ENCODE results near the gene CCDC28B. TPM values are rescaled to one million over a fixed set of nuclear protein-coding genes. Genes with fewer than 3 reads are reported as not detected.

The CCDC28B gene
- total RNA-seq, 1 donor from 2014 or later, result 58.5 TPM

GRCh38 chr1:32219022-32219421, 18.6 kb downstream of the CCDC28B start:
- Histone ChIP-seq H3K27ac (ENCODE audit: low read depth, low read length) (no peak overlapping the region), H3K27me3 (ENCODE audit: control insufficient read depth in 3 of 3, insufficient read depth in 3 of 3, low read length in 3 of 3) (no peaks in the 10 kb centered on the region), H3K9me3 (ENCODE audit: control insufficient read depth in 3 of 3, low read length in 3 of 3) (no peaks in the 10 kb centered on the region), H3K9ac (ENCODE audit: low read depth in 1 of 3, low read length in 3 of 3) (no peak overlapping the region), H3K4me1 (ENCODE audit: control insufficient read depth in 3 of 3, insufficient read depth in 3 of 3, low read length in 3 of 3) (peaks cover 24 to 31% (median 28%) of the 10 kb centered on the region in 3 donors), H3K4me3 (ENCODE audit: low read length in 3 of 3) (no peak overlapping the region), H3K36me3 (ENCODE audit: control insufficient read depth in 3 of 3, insufficient read depth in 3 of 3, low read length in 3 of 3) (peaks cover 34 to 39% (median 37%) of the 10 kb centered on the region in 3 donors)

- no peak overlapping the region for H3K27ac ChIP-seq (ENCODE audit: low read depth, low read length)
Observed at GRCh38 chr1:32220746-32221580, 20.6 kb downstream of the CCDC28B start.

GRCh38 chr1:32221581-32221979, 21.2 kb downstream of the CCDC28B start:
- H3K36me3 ChIP-seq (ENCODE audit: control insufficient read depth in 3 of 3, insufficient read depth in 3 of 3, low read length in 3 of 3), result peaks cover 33 to 35% (median 33%) of the 10 kb centered on the region in 3 donors
- peak overlapping the region; percentile 96 to 99 (median 98) for H3K9ac ChIP-seq (ENCODE audit: low read depth in 1 of 3, low read length in 3 of 3)
- peaks cover 26 to 30% (median 27%) of the 10 kb centered on the region in 3 donors for H3K4me1 ChIP-seq (ENCODE audit: control insufficient read depth in 3 of 3, insufficient read depth in 3 of 3, low read length in 3 of 3)
- H3K27ac ChIP-seq (ENCODE audit: low read depth, low read length), result peak overlapping the region; percentile 97
- no peaks in the 10 kb centered on the region for H3K27me3 ChIP-seq (ENCODE audit: control insufficient read depth in 3 of 3, insufficient read depth in 3 of 3, low read length in 3 of 3)
- H3K9me3 ChIP-seq (ENCODE audit: control insufficient read depth in 3 of 3, low read length in 3 of 3), result no peaks in the 10 kb centered on the region
- H3K4me3 ChIP-seq (ENCODE audit: low read length in 3 of 3), result peak overlapping the region; percentile 94 to 99 (median 97)

More at GRCh38 chr1:32220746-32221580, 20.6 kb downstream of the CCDC28B start:
- Histone ChIP-seq H3K9ac (ENCODE audit: low read depth in 1 of 3, low read length in 3 of 3) (peak overlapping the region; percentile 96 to 99 (median 98)), H3K9me3 (ENCODE audit: control insufficient read depth in 3 of 3, low read length in 3 of 3) (no peaks in the 10 kb centered on the region), H3K27me3 (ENCODE audit: control insufficient read depth in 3 of 3, insufficient read depth in 3 of 3, low read length in 3 of 3) (no peaks in the 10 kb centered on the region), H3K4me3 (ENCODE audit: low read length in 3 of 3) (peak overlapping the region; percentile 94 to 99 (median 97)), H3K4me1 (ENCODE audit: control insufficient read depth in 3 of 3, insufficient read depth in 3 of 3, low read length in 3 of 3) (peaks cover 27 to 30% (median 28%) of the 10 kb centered on the region in 3 donors), H3K36me3 (ENCODE audit: control insufficient read depth in 3 of 3, insufficient read depth in 3 of 3, low read length in 3 of 3) (peaks cover 34 to 37% (median 35%) of the 10 kb centered on the region in 3 donors)

GRCh38 chr1:32221980-32222755, 21.8 kb downstream of the CCDC28B start, which contains the start of the genes EIF3I and TMEM234:
Gene EIF3I (plus strand): TSS chr1:32222407. CDS start chr1:32222442, 35 bp downstream.
Gene TMEM234 (minus strand): TSS chr1:32222353. CDS start chr1:32222322, 31 bp downstream.
- Histone ChIP-seq H3K9ac (ENCODE audit: low read depth in 1 of 3, low read length in 3 of 3) (peak within 1 kb of the TSS; percentile 96 to 99 (median 98)), H3K4me1 (ENCODE audit: control insufficient read depth in 3 of 3, insufficient read depth in 3 of 3, low read length in 3 of 3) (peaks cover 26 to 30% (median 27%) of the 10 kb centered on the region in 3 donors), H3K27ac (ENCODE audit: low read depth, low read length) (peak within 1 kb of the TSS; percentile 97), H3K27me3 (ENCODE audit: control insufficient read depth in 3 of 3, insufficient read depth in 3 of 3, low read length in 3 of 3) (no peaks in the 10 kb centered on the region), H3K4me3 (ENCODE audit: low read length in 3 of 3) (peak within 1 kb of the TSS; percentile 94 to 99 (median 97)), H3K9me3 (ENCODE audit: control insufficient read depth in 3 of 3, low read length in 3 of 3) (no peaks in the 10 kb centered on the region), H3K36me3 (ENCODE audit: control insufficient read depth in 3 of 3, insufficient read depth in 3 of 3, low read length in 3 of 3) (peaks cover 27 to 33% (median 31%) of the 10 kb centered on the region in 3 donors)

GRCh38 chr1:32223683-32224082, 23.3 kb downstream of the CCDC28B start:
- Histone ChIP-seq H3K9me3 (ENCODE audit: control insufficient read depth in 3 of 3, low read length in 3 of 3) (no peaks in the 10 kb centered on the region), H3K36me3 (ENCODE audit: control insufficient read depth in 3 of 3, insufficient read depth in 3 of 3, low read length in 3 of 3) (peaks cover 38 to 46% (median 42%) of the 10 kb centered on the region in 3 donors), H3K4me1 (ENCODE audit: control insufficient read depth in 3 of 3, insufficient read depth in 3 of 3, low read length in 3 of 3) (peaks cover 26 to 30% (median 27%) of the 10 kb centered on the region in 3 donors), H3K4me3 (ENCODE audit: low read length in 3 of 3) (peak overlapping the region in 1 of 3 donors; percentile 54), H3K9ac (ENCODE audit: low read depth in 1 of 3, low read length in 3 of 3) (peak overlapping the region; percentile 1 to 57 (median 45)), H3K27ac (ENCODE audit: low read depth, low read length) (peak overlapping the region; percentile 97), H3K27me3 (ENCODE audit: control insufficient read depth in 3 of 3, insufficient read depth in 3 of 3, low read length in 3 of 3) (no peaks in the 10 kb centered on the region)

GRCh38 chr1:32224285-32224684, 23.9 kb downstream of the CCDC28B start:
- no peaks in the 10 kb centered on the region for H3K9me3 ChIP-seq (ENCODE audit: control insufficient read depth in 3 of 3, low read length in 3 of 3)
- H3K27me3 ChIP-seq (ENCODE audit: control insufficient read depth in 3 of 3, insufficient read depth in 3 of 3, low read length in 3 of 3), result no peaks in the 10 kb centered on the region
- peak overlapping the region in 1 of 3 donors; percentile 9 for H3K4me3 ChIP-seq (ENCODE audit: low read length in 3 of 3)
- peaks cover 26 to 30% (median 27%) of the 10 kb centered on the region in 3 donors for H3K4me1 ChIP-seq (ENCODE audit: control insufficient read depth in 3 of 3, insufficient read depth in 3 of 3, low read length in 3 of 3)
- H3K9ac ChIP-seq (ENCODE audit: low read depth in 1 of 3, low read length in 3 of 3), result peak overlapping the region in 1 of 3 donors; percentile 1
- H3K36me3 ChIP-seq (ENCODE audit: control insufficient read depth in 3 of 3, insufficient read depth in 3 of 3, low read length in 3 of 3), result peaks cover 41 to 48% (median 46%) of the 10 kb centered on the region in 3 donors
- peak overlapping the region; percentile 97 for H3K27ac ChIP-seq (ENCODE audit: low read depth, low read length)

GRCh38 chr1:32228771-32229170, 28.4 kb downstream of the CCDC28B start:
- Histone ChIP-seq H3K9ac (ENCODE audit: low read depth in 1 of 3, low read length in 3 of 3) (no peak overlapping the region), H3K4me1 (ENCODE audit: control insufficient read depth in 3 of 3, insufficient read depth in 3 of 3, low read length in 3 of 3) (peaks cover 5 to 6% (median 6%) of the 10 kb centered on the region in 3 donors), H3K9me3 (ENCODE audit: control insufficient read depth in 3 of 3, low read length in 3 of 3) (no peaks in the 10 kb centered on the region), H3K27me3 (ENCODE audit: control insufficient read depth in 3 of 3, insufficient read depth in 3 of 3, low read length in 3 of 3) (no peaks in the 10 kb centered on the region), H3K4me3 (ENCODE audit: low read length in 3 of 3) (no peak overlapping the region), H3K36me3 (ENCODE audit: control insufficient read depth in 3 of 3, insufficient read depth in 3 of 3, low read length in 3 of 3) (peaks cover 54 to 61% (median 56%) of the 10 kb centered on the region in 3 donors), H3K27ac (ENCODE audit: low read depth, low read length) (no peak overlapping the region)

- Histone ChIP-seq H3K9me3 (ENCODE audit: control insufficient read depth in 3 of 3, low read length in 3 of 3) (no peaks in the 10 kb centered on the region), H3K36me3 (ENCODE audit: control insufficient read depth in 3 of 3, insufficient read depth in 3 of 3, low read length in 3 of 3) (peaks cover 39 to 45% (median 40%) of the 10 kb centered on the region in 3 donors), H3K4me1 (ENCODE audit: control insufficient read depth in 3 of 3, insufficient read depth in 3 of 3, low read length in 3 of 3) (no peaks in the 10 kb centered on the region), H3K27ac (ENCODE audit: low read depth, low read length) (no peak overlapping the region), H3K27me3 (ENCODE audit: control insufficient read depth in 3 of 3, insufficient read depth in 3 of 3, low read length in 3 of 3) (no peaks in the 10 kb centered on the region), H3K9ac (ENCODE audit: low read depth in 1 of 3, low read length in 3 of 3) (no peak overlapping the region), H3K4me3 (ENCODE audit: low read length in 3 of 3) (no peak overlapping the region)
Observed at GRCh38 chr1:32231843-32232432, 31.5 kb downstream of the CCDC28B start.

GRCh38 chr1:32232558-32233304, 32.3 kb downstream of the CCDC28B start:
- no peak overlapping the region for H3K27ac ChIP-seq (ENCODE audit: low read depth, low read length)
- no peaks in the 10 kb centered on the region for H3K9me3 ChIP-seq (ENCODE audit: control insufficient read depth in 3 of 3, low read length in 3 of 3)
- peaks cover 32 to 39% (median 32%) of the 10 kb centered on the region in 3 donors for H3K36me3 ChIP-seq (ENCODE audit: control insufficient read depth in 3 of 3, insufficient read depth in 3 of 3, low read length in 3 of 3)
- H3K27me3 ChIP-seq (ENCODE audit: control insufficient read depth in 3 of 3, insufficient read depth in 3 of 3, low read length in 3 of 3), result no peaks in the 10 kb centered on the region
- H3K4me1 ChIP-seq (ENCODE audit: control insufficient read depth in 3 of 3, insufficient read depth in 3 of 3, low read length in 3 of 3), result no peaks in the 10 kb centered on the region
- H3K9ac ChIP-seq (ENCODE audit: low read depth in 1 of 3, low read length in 3 of 3), result no peak overlapping the region
- no peak overlapping the region for H3K4me3 ChIP-seq (ENCODE audit: low read length in 3 of 3)

All from skeletal muscle tissue (tissue), 4 donors.